HG03460 (cell line): Measurements from ENCODE around the gene ZNF407.

ENCODE experiments used
- ATAC-seq: cut with Tn5 transposase; IDR thresholded peaks from one replicate; pipeline ENCODE4 v1.9.1; 2021; ENCODE audit not compliant: unreplicated experiment

The ZNF407 gene

GRCh38 chr18:74995419-74995736 is 397.7 kb downstream of the ZNF407 start:
- no peak for ATAC-seq

- no peak for ATAC-seq
Observed at GRCh38 chr18:74996055-74996454, 398.4 kb downstream of the ZNF407 start.

DNA sequence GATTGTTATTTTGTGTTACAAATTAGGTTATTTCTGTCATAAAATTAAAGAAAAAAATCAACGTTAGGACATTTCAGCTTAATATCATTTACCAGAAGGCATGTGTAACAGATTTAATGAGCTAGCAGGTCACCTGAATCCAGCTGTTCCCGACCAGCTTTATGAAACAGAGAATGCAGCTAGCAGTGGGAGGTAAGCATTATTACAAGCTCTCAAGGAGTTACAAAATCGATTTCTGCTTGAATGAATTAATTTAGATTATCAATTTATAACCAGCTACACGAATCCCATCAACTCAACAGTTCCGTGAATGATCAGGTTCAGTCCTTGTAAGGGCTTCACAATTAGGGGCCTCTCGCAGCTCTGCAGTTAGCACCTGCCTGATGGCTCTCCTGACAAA is 399.3 kb downstream of the ZNF407 start:
- ATAC-seq: no peak

DNA sequence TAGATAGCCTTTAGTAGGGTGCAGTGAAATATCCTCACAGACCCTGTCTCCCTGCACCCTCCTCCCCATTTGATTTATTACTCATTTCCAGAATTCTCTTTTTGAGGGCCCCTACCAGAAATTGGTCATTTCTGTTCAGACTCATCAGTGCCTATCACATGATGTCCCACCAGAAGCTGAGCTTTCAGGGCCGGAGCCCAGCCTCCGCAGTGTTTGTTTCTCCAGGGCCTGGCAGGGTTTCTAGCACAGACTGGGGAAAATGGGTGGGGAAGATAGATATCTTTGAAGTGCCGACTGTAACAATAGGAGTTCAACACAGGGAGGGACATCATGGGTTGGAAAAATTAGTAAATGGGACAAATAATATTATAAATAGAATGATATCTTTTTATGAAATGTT is 403.2 kb downstream of the ZNF407 start:
- no peak for ATAC-seq

GRCh38 chr18:75003039-75003438 is 405.4 kb downstream of the ZNF407 start:
- ATAC-seq: no peak

DNA sequence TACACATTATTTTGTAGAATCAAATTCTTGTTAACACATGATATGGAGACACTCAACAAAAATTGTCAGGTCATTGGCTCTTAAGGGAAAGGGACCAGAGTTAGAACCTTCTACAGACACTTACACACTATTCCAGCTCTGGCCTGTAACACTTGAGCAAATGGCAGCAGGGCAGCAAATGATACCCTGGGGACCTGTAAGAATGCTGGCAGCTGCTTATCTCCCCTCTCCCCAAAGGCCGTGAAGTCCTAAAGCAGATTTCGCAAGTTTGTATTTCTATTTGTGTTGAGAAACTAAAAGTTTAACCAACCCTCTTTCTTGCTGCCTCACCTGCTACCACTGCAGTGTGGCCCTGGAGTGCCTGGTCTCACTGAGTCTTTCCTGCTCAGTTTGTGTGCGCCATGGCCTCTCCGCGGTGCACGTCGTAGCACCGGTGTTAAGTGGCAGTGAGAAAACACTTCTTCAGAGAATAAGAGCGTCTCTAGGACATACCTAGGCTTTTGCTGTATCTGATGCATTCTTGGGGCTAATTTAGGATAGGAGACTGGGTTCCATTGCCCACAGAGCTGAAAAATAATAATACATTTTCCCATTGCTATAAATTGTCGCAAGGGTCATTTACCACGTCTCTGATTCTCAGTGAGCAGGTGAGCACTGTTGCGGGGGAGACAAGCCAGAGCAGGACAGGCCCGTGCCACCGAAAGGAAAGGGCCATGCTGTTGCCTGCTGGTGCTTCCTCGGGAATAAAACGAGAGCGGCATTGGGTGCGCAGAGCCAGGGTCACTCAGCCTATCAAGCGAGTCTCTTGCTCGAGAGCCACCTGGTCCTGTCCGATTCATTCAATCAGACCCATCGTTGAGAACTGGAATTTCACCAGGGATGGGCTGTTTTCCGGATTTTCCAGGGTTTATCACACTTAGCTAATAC is 406.4 kb downstream of the ZNF407 start:
- no peak for ATAC-seq

GRCh38 chr18:75005626-75006025 is 408.0 kb downstream of the ZNF407 start:
- ATAC-seq: no peak

- no peak for ATAC-seq
Observed at GRCh38 chr18:75008186-75008585, 410.5 kb downstream of the ZNF407 start.

DNA sequence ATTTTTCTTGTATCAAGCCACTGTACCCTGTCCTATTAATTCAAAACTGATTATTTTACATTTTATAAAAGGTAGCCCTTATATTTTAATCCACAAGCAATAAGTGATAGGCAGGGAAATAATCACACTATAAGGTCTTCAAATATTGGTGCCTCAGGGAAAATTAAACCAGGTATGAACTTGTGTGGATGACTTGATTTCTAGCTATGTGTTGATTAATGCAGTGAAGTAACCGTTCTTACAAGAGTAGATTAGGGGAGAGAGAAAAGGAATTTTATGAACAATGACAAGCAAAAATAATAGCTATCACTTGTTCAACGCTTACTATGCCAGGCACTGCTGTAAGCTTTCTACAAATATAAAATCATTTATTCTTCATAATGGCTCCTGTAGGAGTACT is 411.6 kb downstream of the ZNF407 start:
- no peak for ATAC-seq

GRCh38 chr18:75009878-75010277 is 412.2 kb downstream of the ZNF407 start:
- no peak for ATAC-seq

GRCh38 chr18:75010278-75010677 is 412.6 kb downstream of the ZNF407 start:
- no peak for ATAC-seq

GRCh38 chr18:75010689-75011088 is 413.0 kb downstream of the ZNF407 start:
- no peak for ATAC-seq

- ATAC-seq: peak; percentile 83
Observed at GRCh38 chr18:75016025-75016717, 418.5 kb downstream of the ZNF407 start.

DNA sequence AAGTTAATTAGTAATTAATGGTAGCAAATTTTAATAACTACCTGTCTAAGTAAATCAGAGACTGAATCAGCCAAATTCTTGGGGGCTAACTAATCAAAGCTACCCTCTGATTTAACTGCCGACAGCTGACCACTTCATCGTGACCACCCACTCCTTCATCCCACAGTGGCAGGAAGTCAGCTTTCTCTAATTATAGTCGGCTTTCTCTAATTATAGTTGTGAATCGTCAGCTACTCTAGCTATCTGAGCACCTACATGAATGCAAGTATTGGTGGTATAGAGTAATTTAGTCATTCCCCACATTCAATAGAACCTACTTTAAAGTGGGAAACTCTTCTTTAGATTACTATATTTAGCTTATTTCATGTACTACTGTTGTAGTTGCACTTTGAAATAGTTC is 425.8 kb downstream of the ZNF407 start:
- no peak for ATAC-seq

DNA sequence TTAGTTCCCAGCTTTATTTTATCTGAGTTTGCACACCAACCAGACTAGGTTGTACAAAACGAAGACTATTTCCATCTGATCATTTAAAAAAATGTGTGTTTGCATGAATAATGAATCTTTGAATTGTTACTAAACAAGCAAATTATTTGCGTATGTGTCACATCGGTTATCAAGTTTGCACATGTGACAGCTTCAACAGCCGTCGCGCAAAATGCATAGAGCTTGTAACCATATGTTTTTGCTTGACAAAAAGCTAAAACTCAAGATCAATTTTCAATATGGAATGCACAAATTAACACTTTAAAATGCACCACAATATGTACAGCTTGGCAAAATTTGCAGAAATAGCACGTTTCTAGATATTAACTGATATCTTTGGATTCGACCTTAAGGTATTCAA is 427.2 kb downstream of the ZNF407 start:
- no peak for ATAC-seq

GRCh38 chr18:75025573-75025972 is 427.9 kb downstream of the ZNF407 start:
- ATAC-seq: no peak

GRCh38 chr18:75029481-75029880 is 431.8 kb downstream of the ZNF407 start:
- ATAC-seq: no peak

DNA sequence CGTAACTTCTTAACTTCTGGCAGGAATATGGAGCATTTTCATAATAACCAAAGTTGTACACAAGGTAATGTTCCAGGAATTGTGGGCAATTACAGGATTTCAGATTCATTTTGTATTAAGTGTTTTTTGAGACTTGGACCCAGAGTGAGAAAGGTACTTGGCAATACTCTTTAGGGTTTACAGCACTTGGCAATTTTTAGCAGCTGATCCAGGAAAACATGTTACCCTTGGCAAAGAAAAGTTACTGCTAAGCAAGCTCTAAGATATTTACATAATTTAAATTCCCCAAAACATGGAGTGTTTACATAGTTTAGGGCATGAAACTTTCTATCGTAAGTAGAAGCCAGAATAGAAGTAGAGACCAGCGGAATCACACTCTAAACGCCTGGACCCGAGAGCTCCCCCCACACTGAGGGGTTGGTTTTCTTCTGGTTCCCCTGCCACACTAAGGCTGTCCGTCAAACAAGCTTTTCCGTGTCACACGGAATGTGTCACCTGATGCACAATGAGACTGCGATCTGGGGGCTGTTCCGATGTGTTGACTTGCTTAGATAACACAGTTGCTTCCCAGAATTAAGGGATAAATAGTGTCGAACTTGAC is 434.1 kb downstream of the ZNF407 start:
- ATAC-seq: no peak

- ATAC-seq: no peak
Observed at GRCh38 chr18:75033516-75033915, 435.8 kb downstream of the ZNF407 start.

- ATAC-seq: no peak
Observed at GRCh38 chr18:75034937-75035336, 437.3 kb downstream of the ZNF407 start.

DNA sequence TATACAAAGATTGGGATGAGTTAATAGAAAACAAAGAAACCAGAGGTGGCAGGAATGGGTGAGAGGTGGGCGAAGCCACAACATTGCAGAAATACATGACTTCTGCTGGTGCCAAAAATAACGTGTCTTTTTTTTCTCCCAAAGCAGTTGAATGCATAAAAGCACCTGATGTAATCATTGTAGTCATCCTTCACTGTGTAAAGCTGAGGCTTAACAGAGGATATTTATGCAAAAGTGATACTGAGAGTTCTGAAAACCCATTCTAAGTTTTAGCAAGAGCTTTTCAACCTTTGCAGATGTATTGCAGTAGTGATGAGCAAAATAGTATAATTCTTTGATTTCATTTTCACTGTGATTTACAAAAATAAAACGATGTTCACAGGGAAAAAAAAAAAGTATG is 438.3 kb downstream of the ZNF407 start:
- no peak for ATAC-seq
